Inferior parietal cortex (tissue), 1 donor: ENCODE results near the gene EFNA5.
"Not testable (repeated sequence)": the region's sequence is repeated elsewhere in the genome, so short reads cannot be mapped to it uniquely, and the experiment has no call there.

Experiments used
- DNase-seq: peaks from one replicate; pipeline ENCODE4 v3.0.0-alpha.2; 2016; ENCODE audit errors: extremely low spot score

The EFNA5 gene

DNA sequence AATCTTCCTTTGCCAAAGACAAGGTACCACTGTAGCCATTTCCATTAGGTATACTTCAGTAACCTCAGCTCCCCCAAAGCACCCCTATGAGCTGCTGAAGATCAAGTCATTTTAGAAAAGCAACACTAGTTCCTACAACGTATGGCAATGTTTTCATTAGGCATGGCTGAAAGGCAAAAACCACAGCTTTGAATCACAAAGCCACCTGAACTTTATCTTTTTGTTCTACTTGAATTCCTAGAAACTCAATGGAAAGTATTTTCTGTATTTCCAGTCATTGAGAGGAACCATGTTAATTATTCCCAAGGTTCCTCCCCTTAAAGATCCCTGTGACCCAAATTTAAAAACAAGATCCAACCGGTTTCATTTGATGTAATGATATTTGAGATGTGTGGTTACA lies 152.1 kb downstream of the EFNA5 start:
- DNase-seq = no peak

DNA sequence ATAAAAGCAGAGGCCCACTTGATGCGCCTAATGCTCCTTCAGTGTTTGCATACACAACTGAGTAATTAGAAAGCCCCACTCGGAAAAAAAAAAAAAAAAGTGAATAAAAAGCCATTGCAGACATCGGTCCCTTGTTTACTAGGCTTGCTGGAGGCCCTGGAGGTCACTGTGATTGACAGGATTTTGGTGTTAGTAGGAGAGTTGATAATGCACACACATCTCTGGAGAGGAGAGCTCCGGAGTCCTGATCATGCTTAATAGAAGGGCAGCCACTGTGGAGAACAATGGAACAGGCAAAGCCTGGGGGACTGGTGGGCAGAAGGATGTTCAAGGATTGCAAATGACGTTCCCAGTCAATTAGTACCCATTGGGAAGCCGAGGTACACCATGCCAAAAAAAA lies 152.5 kb downstream of the EFNA5 start:
- DNase-seq = no peak

DNA sequence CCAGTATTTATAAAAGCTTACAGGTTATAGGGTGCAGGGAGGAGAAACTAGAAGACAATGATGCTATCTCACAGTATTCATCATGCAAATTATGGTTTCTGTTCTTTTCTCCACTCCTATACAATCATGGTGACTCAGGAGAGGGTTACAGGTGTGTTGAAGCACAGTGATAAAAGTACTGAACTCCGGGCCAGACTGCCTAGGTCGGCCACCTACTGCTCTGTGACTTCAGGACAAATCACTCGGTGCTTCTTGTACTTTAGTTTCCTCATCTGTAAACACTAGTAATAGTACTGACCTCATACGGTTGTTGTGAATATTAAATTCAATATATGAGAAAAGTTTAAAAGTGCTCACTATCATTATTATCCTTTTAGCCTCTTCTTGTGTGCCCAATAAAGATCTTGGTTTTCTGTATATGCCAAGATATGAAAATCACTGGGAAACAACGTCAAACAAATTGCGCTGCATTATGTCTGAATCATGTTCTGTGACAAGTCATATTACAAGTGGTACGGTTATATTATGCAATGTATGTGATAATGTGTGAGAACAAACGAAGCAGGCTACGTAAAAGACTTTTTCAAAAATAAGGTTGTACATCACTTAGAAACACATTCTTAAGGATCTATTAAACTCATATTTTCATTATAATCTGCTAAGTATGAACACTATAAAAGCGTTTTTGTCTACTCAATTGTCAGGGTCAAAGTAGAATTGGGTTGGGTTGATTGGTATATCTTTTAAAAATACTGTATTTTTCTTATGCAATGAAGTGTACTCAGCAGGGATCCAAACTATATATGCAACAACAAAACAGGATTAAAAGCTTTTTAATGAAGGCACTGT lies 153.3 kb downstream of the EFNA5 start:
- no peak for DNase-seq

DNA sequence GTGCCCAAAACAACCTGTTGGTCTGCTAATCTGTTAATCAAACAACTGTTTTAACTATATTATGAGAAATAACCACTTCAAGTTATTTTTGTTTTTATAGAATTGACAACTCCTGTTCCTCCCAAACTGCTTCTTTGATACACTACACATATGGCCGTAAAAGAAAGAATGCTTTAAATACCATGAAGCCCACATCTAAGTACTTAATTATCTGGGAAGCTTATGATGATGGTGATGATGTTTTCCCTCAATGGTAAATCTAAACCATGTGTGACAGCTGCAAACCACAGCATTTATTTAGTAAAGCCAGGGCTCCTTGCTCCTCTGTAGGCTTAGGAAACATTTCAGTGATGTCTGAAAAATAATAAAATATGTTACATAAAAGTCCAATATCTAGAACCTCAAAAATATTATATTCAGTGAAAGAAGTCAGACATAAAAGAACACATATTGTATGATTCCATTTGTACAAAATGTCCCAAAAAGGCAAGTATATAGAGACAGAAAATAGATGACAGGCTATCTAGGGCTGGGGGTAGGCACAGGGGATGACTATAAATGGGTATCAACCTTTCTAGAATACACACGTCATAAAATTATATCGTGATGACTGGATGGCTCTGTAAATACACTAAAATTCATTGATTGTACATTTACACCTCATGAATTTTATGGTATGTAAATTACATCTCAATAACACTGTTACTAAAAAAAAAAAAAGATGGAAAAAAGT lies 154.1 kb downstream of the EFNA5 start:
- no peak for DNase-seq

DNA sequence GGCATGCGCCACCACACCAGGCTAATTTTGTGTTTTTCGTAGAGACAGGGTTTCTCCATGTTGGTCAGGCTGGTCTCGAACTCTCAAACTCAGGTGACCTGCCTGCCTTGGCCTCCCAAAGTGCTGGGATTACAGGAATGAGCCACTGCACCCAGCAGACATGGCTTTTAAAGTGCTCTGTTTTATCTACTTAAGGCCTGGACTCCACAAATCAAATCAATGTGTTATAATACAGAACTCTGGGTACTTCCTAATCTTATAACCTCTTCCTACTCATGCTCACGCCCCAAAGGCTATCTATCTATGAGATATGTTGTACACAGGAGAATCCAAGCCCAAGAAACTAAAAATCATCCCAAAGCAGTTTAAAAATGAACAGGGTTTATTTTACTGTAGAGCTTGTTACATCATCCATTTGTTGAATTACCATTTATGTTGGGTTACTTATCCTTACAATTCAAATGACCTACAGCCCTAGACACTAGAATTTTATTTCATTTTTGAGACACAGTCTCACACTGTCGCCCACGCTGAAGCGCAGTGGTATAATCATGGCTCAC lies 155.1 kb downstream of the EFNA5 start:
- no peak for DNase-seq

DNA sequence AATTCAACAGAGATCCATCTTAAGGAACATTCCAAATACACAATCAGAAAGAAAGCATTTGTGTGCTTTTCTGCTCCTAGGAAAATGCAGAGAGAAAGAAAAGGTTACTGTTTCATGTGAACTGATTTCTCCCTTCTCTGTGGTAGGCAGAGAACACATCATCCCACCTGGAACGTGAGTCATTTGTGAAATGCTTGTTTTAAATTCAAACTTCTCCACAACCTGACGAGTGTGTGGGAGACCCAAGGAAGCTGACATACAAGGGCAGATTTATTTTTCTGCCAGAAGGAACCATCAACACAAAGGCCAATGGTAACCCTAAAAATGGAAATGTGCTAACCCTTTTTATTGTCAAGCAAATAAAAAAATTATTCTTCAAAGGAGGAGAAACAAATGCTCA lies 156.4 kb downstream of the EFNA5 start:
- DNase-seq = no peak

DNA sequence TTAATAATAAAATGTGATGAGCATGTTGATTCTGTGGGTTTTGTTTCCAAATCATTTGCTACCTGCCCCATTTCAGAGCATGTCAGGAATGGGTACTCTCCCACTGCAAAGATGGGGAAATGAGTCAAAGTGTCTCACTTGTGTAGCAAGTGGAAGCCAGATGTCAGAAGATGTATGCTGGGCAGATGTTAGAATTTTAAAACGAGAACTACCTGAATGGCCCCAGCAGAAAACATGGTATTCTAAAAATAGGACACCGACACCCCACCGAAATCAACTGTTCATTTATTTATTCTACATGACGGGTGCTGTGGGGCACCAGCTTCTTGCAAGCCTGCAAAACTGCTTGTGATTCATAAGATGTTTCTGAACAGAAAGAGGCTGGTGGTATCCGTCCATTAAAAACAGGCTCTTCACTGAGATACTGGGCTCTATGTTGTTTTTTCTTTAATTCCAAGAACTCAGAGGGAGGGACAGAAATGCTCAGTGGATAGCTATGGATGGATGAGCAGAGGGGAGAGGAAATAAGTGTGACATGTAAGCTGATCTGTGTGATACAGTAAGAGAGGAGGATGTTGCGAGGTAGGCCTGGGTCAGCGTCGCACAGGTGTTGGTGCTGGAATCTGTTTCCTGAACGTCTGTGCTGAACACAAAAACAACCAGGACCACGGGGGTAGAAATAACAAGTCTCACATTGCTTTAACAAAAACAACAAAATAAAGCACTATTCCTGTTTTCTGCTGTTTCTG lies 157.2 kb downstream of the EFNA5 start:
- no peak for DNase-seq

DNA sequence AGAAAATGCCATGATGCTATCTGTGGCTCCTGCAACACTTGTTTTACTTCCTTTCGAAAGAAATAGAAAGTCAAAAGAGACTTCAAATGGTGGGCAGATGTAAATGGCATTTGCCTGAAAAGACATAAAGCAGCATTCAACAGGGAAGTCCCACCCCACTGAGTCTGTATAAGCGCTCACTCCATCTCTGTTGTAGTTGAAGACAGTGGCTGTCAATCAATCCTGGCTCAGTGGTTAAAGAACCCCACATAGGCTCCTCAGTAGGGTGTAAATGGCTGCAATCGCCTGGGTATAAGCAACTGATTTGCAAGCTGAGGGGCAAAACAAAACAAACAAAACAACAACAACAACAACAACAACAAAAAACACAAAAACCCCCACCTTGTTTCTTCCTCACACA lies 158.7 kb downstream of the EFNA5 start:
- no peak for DNase-seq

DNA sequence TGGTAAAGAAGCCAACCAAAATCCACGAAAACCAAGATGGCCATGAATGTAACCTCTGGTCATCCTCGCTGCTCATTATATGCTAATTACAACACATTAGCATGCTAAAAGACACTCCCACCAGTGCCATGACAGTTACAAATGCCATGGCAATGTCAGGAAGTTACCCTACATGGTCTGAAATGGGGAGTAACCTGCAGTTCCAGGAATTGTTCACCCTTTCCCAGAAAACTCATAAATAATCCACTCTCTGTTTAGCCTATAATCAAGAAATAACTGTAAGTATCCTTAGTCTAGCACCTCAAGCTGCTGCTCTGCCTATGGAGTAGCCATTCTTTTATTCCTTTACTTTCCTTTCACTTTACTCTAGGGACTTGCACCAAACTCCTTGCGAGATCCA lies 160.6 kb downstream of the EFNA5 start:
- DNase-seq = no peak

DNA sequence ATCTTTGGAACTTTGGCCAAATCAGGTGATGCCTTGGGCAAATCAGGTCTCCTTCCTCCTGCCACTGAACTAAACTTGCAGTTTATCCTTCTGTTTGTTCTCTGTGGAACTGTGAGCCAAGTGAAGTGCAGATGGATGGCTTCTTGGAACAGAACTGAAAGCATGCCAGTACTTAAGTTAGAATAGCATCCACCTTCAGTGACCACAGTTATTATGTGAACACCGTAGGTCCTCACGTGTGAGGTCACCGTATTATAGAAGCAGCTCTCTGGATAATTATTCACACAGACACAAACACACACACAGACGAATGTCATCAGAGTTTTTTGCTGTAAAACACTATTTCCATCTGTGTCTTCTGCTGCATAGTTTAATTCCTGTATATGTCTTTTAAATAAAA lies 162.6 kb downstream of the EFNA5 start:
- DNase-seq = no peak

DNA sequence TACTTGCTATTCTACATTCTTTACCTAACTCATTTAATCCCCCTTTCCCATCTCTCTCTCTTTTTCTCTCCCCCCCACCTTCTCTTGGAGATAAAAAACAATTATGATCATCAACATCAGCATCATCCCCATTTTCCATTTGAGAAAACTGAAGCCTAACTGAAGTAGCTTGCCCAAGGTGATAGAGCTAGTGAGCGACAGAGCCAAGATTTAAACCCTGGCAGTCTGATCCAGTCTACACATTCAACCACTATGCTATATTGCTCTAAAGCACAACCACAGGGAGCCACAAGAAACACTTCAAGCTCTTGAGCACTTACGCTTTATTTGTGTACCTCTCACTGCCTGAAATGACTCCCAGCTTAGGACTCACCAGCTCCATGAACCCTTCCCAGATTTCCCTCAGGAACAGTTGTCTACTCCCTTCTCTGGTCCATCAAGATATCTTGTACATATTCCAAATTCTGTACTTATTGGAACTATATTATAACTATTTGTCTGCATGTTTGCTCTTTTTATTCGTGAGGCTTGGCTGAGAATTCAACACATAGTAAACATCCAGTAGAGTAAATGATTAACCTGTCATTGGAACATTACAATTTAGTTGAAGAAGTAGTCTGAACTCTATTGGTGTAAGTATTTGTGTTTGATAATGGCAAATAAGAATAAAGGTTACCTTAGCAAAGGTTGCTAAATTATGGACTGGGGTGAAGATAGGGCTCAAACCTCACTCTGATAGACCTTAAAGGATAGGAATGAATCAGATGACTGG lies 164.8 kb downstream of the EFNA5 start:
- no peak for DNase-seq

DNA sequence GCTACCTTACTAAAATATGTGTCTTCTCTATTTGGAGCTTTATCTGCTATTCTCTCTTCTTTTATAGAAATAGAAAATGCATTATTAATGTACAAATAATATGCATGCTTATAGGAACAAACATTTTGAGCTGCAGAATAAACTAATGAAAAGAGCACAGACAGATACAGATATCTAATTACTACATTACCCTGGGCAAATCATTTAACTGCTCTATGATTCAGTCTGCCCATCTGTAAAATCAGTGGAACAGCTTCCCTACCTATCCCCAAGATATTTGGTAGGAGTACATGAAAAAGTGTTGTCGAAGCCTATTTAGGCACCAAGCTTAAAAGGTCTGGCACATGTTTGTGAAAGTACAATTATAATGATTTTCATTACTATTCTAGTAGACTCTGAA lies 166.3 kb downstream of the EFNA5 start:
- DNase-seq = no peak

DNA sequence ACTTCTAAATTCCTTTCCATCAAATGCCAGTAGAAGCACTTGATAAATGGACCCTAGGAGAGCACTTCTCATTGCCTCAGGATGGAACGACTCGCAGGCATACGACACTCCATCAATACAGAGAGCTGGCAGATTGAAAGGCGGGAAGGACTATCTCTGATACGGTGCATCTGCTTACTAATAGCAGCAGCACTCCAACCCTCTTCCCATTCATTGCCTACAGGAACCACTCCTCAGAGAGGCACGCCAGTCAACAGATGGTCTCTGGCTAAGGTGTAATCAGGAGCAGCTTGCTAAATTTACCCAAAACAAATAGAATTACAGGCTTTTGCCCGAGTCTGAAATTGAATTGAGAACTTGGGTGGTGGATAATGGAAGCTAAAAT lies 168.1 kb downstream of the EFNA5 start:
- no peak for DNase-seq

DNA sequence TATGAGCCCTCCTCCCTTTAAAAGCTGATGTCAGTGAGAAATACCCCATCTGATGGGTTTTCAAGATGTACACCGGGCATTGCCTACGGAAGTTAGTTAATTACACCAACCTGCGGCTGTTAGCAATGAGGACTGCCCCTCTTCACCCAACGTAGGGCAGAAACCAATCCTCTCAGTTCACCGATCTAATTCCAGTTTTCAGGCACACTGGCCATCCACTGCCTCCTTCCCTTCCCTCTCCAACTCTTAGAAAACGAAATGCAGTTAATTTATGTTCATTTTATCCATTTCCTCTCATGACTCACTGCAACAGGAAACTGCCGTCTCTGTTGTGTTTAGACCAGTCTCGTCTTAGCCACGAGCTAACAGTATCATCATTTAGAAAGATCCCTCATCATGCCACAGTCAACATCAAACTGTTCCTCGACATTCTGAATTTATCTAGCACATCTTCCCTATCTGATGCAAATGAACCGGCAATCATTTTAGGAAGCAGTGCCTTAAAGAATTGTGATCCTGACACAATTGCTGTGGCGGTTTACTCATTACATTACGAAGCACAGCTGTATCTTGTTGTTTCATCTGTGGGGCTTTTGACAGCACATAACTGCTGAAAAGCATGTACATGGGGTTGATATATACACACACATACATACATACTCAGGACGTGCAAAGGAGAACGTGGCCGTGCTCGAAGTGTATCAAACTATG lies 168.6 kb downstream of the EFNA5 start:
- no peak for DNase-seq

DNA sequence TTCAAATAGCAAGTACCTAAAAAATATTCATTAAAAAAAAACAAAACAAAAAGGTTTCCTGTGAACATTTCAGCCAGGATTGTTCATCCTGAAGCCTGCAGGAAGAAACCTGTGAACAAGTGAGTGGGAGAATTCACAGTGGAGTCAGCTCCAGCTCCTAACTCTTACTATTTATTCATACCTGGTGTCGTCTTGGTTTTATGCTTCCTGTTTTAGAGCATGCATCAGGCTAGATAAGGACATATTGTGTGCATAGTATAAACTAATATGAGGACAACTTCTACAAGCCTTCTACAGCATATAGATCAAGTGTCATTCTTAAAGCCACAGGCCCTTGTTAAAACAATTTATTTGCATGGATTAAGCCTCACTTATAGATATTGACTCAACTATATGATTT lies 169.9 kb downstream of the EFNA5 start:
- no peak for DNase-seq

DNA sequence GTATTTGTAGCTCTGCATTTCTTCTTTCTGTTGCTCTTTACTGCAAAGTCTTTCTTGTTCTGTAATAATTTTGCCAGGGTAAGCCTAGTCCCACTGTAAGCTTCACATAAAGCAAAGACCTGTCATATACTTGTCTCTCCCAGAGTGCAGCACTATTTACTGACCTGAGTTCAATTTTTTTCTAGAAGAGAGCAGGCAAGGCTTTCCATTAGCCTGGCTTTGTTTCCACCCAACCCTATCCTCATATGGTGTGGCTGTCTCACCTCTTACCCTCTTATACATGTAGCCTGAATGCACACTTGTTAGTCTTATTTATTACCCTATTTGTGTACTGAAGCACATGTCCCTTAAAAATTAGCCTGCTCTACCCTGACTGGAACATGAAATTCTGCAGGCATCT lies 170.4 kb downstream of the EFNA5 start:
- DNase-seq = no peak

DNA sequence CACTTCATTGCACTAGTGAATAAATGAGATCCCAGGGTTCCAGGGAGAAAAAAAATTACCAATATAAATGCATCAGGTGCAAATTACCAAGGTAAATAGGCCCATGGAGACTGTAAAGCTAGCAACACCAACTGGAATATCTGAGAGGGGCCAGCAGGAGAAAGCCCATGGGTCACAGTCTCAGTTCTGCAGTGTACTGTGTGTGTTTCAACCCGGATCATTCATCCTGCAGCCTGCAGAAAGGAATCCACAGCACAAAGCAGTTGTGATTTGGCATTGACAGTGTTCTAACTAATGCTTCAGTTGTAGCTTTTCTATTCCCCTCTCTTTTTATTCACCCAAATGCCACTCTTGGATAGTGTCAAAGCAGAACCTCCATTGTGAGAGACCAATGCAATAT lies 171.0 kb downstream of the EFNA5 start:
- DNase-seq = no peak

DNA sequence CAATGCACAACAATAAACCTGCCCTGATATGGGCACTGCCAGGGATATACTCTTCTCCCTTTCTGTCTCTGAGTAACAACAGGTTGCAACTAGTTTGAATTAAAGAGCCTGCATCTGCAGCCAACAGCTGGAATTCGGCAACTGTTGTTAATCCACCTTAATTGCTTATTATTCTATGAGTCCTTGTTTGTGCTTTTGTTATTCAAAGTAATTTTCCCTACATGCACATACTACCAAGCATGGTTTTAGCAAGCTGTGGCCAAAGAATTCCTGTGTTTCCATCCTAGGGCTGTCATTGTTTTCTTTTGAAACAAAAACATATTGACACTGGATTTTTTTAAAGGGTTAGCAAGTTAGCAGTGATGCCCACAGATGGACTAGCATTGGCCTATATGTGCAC lies 171.5 kb downstream of the EFNA5 start:
- DNase-seq = no peak

DNA sequence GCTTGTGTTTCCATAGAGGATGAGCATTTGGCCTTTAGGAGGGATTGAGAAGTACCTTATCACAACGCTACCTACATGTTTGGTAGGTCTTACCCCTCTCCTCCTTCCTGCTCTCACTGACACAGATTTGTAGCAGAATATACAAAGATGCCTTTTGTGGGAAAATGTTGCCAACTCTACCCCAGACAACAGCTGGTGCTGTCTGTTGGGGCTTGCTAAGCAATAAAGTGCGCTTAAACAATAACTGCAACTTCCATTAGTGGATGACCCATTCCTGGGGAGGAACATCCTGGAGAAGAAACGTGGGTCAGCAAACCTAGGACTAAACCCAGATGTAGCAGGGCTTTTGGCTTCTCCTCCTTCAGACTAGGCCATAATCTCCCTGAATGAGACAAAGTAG lies 174.3 kb downstream of the EFNA5 start:
- no peak for DNase-seq

DNA sequence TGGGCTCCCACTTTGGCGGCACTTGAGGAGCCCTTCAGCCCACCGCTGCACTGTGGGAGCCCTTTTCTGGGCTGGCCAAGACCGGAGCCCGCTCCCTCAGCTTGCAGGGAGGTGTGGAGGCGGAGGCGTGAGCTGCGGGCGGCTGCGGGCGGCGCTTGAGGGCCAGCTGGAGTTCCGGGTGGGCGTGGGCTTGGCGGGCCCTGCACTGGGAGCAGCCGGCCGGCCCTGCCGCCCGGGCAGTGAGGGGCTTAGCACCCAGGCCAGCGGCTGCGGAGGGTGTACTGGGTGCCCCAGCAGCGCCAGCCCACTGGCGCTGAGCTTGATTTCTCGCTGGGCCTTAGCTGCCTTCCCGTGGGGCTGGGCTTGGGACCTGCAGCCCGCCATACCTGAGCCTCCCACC lies 176.6 kb downstream of the EFNA5 start:
- not testable (repeated sequence) for DNase-seq

DNA sequence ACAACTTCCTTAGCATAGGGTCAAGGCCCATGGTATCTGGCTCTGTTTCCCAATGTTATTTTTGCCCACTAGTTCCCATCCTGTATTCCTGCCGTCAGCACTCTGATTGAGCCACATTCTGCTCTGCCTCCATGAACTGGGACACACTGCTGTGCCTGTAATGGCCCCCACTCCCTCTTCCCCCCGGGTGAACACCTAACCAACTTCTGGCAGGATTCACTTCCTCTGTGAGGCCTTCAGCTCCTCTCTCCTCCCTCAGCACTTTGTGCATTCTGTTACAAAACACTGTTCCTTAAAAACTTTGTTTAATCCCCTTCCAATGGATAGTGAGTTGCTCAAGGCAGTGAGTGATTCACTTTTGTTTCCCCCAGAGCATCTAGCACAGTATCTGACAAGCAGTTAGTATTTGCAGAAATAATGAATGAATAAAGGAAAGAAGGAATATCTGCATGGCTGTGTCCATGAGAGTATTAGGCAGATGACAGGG lies 183.6 kb downstream of the EFNA5 start:
- no peak for DNase-seq
